GM13976 (cell line): Measurements from ENCODE around the gene CC2D1A.

Source experiments
- DNase-seq: peaks from one replicate; pipeline ENCODE4 v3.0.0; 2012; ENCODE audit warnings: low spot score
- CTCF ChIP-seq: IDR thresholded peaks from 2 replicates; pipeline ENCODE4 v1.5.1; 2012; ENCODE audit warnings: borderline replicate concordance, mild to moderate bottlenecking; ENCODE audit not compliant: insufficient read depth; ENCODE audit errors: extremely low read depth, missing control alignments, control extremely low read depth
- in situ Hi-C: fragments of 300-500 bp; cut with MboI; formaldehyde crosslinking; loops from one replicate; pipeline ENCODE4 v1.12.0; 2022; ENCODE audit warnings: low sequenced_read_pairs, mixed read lengths, inconsistent platforms; ENCODE audit not compliant: unreplicated experiment

CC2D1A gene

GRCh38 chr19:13977803-13978202 is 71.8 kb downstream of the CC2D1A start:
- no peak for TF ChIP-seq CTCF
- in situ Hi-C loops: no loop called here
- DNase-seq: no peak

GRCh38 chr19:13978351-13979243 is 72.6 kb downstream of the CC2D1A start:
- no peak for DNase-seq
- in situ Hi-C loops: no loop called here
- TF ChIP-seq CTCF: no peak

GRCh38 chr19:13979244-13979615 is 73.2 kb downstream of the CC2D1A start:
- TF ChIP-seq CTCF: no peak
- in situ Hi-C loops: no loop called here
- DNase-seq: no peak

- DNase-seq: no peak
- in situ Hi-C loops: no loop called here
- no peak for TF ChIP-seq CTCF
Observed at GRCh38 chr19:13979686-13980085, 73.7 kb downstream of the CC2D1A start.

GRCh38 chr19:13980340-13980739 is 74.3 kb downstream of the CC2D1A start:
- in situ Hi-C loops: no loop called here
- no peak for TF ChIP-seq CTCF
- DNase-seq: no peak
